Effector CD4-positive, alpha-beta T cell (primary cell): ENCODE results near the gene GLRX3.

Experiments used
- DNase-seq: peaks from one replicate; pipeline ENCODE4 v3.0.0-alpha.2; 2020

Gene GLRX3

DNA sequence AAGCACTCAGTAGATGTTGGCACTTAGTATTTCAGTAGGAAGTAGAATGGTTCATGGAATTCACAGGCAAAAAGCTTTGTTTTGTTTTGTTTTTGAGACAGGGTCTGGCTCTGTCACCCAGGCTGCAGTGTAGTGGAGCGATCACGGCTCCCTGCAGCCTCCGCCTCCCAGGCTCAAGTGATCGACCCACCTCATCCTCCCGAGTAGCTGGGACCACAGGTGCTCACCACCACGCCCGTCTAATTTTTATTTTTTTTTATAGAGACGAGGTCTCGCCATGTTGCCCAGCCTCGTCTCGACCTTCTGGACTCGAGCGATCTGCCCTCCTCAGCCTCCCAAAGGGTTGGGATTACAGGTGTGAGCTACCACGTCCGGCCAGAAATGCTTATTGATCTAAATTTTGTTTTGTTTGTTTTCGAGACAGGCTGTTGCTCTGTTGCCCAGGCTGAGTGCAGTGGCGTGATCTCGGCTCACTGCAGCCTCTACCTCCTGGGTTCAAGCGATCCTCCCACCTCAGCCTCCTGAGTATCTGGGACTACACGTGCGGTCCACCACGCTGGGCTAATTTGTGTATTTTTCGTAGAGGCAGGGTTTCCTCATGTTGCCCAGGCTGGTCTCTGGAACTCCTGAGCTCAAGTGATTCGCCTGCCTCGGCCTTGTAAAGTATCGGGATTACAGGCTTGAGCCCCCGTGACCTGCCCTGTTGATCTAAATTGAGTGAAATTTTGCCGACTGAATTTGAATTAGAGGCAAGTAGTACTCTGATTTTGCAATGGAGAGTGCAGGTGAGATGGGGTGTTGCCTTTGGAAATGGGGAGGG is 1.7 kb downstream of the GLRX3 start:
- no peak for DNase-seq

DNA sequence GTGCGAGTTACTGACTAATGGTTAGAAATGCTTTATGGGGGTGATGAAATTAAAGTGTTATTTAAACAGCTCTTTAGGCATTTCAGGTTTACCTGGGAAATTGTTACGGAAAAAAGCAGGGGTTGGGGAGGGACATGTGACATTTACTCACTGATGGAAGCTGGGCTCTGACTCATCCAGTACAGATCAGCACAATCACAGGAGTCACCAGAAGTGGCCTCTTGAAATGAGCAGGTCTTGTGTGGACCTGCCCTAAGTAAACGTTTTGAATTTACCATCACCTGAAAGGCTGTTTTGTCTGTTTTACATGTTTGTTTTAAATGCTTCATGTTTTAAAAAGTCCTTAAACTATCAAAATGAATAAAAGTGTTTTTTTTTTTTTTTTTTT is 2.3 kb downstream of the GLRX3 start:
- no peak for DNase-seq

DNA sequence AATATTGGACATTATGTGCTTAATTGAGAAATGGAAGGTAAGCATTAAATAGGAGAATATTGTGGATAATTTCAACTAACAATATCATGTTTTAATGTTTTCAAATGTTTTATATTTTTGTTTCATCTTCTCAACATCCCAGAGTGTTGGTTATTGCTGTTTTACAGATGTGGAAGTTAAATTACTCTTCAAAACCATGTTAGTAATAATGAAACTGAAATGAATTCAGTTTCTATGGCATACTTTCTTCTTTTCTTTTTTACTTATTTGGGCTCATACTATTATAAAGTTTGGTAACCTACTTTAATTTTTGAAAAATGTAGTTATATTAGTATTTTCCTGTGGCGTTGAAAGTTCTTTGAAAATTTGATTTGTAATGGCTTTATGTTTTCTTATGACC is 4.2 kb downstream of the GLRX3 start:
- DNase-seq = no peak

DNA sequence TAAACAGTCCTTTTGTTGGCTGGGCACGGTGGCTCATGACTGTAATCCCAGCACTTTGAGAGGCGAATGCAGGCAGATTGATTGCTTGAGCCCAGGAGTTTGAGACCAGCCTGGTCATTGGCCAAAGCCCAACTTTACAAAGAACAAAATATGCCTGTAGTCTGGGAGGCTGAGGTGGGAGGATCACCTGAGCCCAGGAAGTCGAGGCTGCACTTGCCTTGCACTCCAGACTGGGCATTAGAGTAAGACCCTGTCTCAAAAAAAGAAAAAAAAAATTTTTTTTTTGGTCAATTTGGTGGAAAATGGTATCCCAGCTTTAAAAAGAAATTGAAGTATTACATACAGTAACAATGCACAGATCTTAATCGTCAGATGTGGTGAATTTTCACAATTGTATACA is 4.8 kb downstream of the GLRX3 start:
- DNase-seq = no peak

DNA sequence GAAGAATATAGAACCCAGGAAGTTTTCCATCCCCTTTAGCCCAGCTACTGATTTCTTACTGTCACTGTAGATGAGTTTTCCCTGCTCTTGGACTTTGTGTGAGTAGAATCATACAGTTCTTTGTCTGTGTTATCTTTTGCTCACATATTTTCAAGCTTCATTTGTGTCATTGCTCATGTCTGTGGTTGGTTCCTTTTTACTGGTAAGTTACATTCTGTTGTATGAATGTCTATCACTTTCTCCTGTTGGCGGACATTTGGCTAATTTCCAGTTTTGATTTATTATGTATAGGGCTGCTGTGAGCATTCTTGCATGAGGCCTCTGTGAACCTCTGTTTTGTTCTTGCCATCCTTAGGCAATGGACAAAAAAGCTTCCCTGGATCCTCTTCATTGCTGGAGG is 5.3 kb downstream of the GLRX3 start:
- DNase-seq = no peak

DNA sequence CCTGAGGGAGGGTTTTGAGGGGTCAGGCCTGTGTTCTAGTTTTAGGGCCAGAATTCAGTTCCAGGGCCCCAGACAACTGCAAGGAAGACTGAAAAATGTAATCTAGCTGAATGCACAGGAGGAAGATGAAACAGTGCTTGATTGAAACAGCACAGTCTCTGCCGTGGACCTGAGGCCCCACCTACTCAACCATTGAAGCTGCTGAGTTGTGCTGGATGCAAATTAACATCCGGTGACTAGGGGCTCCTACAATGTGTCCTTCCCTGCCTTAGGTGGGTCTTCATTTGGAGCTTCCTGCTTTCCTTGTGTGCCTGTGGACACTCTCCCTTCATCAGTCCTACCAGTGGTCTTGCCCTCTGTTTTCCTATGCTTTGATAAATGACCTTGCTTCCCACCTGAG is 5.7 kb downstream of the GLRX3 start:
- DNase-seq = no peak

DNA sequence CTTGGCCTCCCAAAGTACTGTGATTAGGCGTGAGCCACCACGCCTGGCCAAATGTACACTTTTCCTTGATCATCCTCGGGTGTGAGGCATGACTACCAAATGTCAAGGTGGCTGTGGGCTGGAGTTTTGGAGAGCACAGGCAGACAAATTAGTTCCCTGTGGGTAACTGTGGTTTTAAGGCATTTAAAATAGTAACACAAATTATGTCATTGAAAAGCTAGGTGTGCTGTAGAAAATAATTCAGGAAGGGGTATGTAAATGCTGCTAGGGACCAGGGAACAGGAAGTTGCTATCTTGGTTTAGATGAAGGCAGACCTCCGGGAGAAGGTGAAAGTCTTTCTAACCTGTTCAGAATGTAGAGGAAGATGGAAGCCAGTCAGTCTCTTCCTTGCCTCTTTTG is 9.9 kb downstream of the GLRX3 start:
- DNase-seq = no peak

DNA sequence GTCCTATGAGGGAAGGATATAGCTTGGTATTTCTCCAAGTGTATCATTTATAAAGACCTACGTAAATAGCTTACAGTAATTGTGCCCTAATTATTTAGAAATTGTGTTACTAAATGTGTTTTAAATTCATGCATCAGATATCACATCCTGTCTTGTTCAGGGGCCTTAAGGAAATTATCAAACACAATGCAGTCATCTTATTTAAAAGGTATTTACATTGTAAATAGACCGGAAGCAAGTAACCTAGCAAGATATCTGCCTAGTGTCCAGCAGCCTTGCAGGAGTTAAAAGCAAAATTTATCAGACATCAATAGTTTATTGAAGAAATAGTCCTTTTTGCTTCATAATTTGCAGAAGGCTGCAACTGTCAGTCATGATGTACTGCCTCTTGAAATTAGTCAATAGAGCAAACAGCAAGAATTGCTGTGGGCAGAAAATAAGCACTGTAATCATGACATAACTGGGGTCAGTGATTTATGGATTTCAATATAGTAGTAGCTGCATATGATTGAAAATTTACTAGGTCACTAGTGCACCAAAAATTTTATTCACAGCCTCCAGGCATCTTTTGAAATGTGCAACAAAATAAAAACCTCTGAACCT is 23.1 kb downstream of the GLRX3 start:
- DNase-seq = no peak

DNA sequence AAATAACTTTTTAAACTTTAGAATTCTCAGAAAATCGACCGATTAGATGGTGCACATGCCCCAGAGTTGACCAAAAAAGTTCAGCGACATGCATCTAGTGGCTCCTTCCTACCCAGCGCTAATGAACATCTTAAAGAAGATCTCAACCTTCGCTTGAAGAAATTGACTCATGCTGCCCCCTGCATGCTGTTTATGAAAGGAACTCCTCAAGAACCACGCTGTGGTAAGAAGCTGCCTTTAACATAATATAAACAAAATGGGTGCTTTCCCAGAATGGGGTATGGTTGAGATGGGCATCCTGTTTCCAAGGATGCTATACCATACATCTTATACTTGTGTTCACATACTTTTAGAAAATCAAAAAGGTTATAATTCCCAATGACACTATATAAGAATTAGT is 24.6 kb downstream of the GLRX3 start:
- DNase-seq = no peak

DNA sequence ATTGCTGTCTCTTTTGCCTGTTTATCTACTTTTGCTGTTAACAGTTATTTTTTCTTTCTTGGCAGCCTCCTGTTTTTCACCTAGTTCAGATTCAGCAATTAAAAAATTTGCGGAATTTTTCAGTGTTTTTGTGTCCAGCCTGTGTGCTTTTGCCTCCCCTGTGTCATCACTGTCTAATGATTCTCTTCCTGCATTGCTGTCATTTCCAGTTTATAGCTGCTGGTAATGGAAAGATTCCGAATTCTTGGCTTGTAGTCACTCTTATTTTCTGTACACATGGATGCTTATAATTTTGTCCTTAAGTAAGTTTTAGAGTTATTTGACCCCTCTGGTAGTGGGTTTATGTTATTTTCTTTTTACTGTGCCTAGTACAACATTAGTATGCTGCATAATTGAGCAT is 25.1 kb downstream of the GLRX3 start:
- DNase-seq = no peak

DNA sequence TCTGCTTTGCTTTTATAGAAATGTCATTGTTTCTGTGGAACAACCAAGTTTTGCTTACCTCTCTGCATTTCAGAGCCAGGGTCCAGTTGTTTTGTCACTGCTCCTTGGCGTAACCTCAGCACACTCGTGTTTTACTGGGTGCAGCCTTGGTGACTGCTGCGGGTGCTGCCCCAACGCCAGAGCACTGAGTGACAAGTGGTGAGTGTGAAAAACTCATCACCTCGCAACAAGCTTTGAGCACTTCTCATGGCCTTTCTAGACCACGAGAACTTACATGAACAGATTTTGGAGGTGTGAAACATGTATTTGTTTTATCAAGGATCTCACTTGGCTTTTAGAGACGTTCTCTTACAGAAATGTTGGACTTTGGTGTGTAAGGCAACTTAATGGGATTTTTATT is 31.0 kb downstream of the GLRX3 start:
- DNase-seq = no peak

DNA sequence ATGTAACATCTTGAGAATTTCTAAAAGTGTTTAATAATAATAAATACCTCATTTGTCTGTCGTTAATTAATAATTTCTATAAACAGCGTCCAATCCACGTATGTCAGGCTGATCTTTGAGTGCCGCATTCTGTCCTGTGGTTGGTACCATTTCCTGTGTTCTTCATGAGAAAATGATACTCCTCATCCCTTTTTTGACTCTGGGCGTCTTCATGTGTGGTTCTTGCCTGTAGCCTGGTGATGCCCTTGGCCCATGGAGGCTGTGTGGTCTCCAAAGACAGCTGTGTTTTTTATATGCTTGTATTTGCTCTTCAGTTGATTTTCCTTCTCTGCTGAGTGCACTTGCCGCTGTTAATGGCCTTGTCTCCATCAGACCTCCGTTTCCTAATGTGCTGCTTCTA is 31.5 kb downstream of the GLRX3 start:
- no peak for DNase-seq

DNA sequence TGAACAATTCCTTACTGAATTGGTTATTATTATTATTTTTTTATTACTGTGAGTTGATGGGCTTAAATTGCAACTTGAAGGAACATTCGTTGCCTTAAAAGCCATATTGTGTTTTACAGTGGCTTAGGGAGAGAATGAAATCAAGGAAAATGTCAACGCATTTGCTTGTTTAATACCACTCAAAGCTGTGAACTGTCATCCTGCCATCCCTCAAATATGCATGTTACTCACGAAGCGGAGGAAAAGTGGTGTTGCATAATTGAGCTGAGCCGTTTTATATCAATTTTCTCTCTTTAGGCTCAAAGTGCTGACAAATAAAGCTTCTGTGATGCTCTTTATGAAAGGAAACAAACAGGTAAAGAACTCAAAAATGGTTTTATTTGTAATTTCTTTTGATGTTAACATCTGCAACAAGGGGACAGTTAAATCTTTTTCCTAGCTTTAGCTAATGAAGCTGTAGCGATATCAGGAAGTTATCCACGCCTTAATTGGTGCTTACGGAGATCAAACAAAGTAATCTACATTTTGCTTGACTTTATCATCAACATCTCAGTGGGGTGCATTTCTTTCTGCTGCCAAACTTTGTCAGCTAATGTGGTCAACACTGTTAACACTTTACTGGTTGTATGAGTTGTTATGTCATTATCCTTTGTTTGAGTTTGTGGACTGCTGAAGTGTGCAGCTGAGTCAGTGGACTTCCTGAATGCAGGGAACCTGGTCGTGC is 33.1 kb downstream of the GLRX3 start:
- DNase-seq = no peak

DNA sequence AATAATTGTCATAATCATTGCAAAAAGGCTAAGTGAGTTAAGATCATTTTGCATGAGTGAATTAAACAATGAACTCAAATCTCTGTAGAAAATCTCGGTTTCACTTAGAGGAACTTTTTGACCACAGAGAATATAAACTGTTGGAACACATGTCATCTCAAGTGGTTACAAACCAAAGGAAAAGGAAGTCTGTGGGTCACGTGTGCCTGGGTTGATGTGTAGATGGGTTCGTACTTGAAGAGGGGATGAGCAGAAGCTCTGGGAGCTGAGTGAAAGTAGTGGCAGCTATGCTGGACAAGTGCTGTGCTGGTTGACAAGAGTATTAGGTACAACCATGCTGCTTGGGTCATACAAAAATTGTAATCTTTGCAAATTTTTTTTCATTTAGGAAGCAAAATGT is 35.0 kb downstream of the GLRX3 start:
- no peak for DNase-seq

DNA sequence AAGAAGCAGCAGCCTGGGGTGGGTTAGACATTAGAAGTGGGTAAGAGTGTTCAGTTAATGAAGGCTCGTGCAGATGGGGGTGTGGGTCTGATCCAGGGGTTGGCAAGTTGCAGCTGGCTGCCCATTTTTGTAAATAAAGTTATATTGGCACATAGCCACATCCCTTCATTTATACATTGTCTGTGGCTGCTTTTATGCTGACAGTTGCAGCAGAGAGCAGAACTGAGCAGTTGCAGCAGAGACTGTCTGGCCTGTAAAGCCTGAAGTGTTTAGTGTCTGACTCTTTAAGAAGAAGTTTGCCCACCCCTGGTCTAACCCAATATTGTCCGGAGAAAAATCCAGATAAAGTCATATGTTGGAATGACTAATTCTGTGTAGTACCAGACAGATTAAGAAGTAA is 38.1 kb downstream of the GLRX3 start:
- no peak for DNase-seq

DNA sequence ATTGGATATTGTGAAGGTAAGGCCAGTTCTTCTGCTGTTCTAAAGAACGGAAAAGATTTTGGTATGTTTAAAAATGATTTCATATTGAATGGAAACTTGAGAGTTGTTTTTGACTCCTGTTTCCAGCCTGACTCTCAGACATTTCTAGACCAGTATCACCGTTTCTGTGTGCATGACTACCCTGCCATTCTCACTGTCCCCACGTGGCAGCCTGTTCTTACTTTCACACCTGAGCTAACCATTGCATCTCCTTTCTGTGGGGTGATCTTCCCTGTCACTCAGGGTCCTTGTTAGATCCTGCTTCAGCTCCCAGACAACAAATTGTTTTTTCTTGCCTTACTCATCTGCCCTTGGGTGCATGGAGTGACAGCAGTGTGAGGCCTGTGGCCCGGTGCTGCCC is 38.9 kb downstream of the GLRX3 start:
- DNase-seq = no peak

DNA sequence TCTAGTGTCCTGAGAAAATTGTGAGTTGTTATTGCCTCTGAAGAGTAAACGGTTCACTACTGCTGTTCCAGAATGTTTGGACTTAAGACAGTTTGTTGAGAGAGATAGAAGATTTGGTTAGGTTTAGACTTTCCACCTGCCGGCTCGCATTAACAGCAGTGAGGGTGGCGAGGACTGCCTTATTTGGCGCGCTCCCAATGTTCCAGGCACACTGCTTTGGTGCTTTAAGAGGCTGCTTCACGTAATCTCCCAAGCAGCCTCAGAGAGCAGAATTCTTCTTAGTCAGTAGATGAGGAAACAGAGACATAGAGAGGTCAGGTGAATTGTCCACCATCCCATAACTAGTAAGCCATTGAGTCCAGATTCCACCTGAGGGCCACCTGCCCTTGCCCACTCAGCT is 41.1 kb downstream of the GLRX3 start:
- no peak for DNase-seq

DNA sequence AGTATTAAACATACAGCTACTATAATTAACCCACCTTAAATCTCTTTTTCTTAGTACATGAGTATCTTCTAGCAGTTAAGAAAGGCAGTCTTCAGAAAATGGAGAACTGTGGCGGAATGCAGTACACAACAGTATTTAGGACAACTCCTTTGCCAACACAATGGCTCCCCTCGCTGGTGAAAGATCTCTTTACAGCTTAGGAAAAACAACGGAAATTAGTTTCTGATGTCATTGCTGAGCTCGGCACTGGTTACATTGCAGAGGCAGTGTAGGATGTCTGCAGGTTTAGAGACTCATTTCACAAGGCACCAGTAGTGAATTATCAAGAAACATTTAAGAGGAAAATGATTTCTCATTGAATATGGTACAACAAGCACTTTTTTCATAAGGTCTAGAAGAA is 43.4 kb downstream of the GLRX3 start:
- no peak for DNase-seq

DNA sequence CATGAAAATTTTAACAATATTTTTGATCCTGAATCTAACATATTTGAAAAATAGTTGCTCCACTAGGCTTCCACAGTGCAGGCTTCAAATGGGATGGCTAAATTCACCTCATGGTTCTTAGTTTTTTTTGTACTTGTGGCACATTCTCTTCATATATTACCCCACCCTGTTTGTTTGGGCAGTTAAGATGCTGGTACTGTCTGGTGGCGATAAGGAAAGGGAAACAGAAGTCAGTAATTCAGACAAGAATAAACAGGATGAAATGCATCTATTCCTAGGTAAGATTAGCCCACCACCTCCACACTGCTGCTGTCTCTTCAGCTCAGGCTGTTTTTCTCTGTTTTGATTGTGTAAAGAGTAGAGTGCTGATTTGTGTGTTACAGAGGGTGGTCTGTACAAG is 44.2 kb downstream of the GLRX3 start:
- no peak for DNase-seq

DNA sequence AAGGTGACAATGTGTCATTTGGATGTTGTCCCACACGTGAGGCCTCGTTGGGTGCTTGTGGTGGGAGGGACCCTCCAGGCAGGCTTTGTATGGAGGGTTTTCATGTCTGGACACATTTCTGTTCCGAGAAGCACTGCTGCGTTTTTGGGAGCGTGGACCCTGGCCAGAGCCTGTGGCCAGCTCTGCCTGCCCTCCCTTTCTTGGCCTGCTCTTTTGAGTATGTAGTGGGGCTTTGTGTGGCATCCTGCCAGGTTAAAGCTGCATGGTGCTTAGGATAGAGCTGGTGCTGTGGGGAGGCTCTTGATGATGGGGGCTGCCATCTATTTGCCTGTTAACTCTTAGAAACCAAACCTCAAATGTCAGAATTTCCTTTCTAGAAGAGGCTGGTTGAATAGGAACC is 45.7 kb downstream of the GLRX3 start:
- DNase-seq = no peak

DNA sequence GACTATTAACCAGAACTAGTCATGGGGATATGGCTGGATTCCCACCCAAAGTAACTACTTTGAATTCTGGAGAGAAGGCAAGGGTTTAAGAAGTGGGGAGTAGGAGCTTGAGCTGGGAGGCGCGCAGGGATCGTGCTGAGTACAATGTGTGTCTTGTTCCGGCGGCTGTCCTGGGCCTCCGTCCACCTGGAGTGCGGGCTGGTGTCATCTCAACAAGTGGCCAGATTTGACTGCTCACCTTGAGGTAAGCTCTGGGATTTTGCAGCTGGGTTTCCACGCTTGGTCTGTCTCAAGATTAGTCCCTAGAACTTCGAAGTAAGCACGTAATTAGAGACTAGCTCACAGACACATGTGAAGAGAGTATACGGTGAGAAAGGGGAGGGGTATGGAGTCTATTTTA is 49.4 kb downstream of the GLRX3 start:
- DNase-seq = no peak

DNA sequence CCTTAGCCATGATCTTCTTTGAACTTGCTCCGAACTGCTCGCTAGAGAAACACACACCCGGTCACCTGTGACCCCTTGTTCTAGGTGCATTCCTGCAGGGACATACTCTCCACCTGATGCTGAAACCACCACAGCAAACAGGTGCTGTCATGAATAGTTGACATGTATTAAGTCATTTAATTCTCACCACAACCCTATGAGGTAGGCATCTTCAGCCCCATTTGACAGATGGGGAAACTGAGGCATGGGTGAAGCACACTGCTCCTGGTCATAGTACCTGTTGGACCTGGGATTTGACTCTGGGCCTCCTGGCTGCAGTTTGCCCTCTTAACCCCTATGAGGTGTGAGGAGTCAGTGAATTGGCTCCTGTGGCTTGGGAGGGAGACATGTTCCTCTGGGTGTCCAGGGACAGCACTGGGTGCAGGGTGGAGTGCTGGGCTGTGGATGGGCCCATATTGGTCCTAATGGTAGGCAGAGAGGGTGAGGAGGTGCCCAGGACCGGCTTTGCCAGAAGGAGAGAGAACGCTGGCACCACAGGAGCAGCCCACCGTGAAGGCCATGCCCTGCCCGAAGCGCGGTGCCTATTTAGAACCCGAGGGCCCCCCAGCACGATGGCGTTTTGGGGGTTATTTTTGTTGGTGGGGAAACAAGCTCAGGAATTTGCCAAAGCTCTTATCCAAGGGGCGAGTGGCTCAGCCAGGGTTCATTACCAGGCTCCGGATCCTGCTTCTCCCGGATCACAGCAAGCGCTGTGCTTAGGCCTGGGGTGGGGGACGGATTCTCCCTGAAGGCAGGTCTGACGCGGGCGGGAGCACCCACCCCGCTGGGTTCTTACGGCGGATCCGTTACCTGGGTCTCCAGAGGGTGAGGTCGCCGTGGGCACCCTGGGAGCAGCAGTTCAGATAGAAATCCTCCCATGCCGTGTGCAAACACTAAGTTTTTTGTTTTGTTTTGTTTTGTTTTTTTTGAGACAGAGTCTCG is 52.3 kb downstream of the GLRX3 start:
- no peak for DNase-seq

DNA sequence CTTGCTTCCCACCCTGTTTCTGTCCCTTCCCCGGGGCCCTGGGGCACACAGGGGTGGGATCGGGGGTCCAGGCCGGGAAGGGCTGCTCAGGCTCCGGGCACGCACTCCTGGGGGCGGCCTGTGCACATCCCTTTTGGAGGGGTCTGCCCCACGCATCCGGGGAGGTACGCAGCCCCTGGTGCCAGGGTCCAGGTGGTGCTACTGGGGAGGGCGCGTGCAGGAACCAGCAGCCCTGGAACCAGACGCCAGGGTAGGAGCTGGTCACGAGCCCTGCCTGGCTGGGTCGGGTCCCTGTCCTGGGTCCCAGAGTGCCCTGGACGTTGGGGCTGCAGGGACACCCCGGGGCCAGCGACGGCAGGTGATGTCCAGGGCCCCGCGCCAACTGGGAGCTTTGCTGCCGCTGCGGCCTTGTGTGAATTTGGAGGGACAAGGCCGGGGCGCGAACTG is 53.4 kb downstream of the GLRX3 start:
- no peak for DNase-seq
